CD14-positive monocyte (primary cell): ENCODE data around the gene PLAC1. TPM values are rescaled to one million over a fixed set of nuclear protein-coding genes. Genes with fewer than 3 reads are reported as not detected.

Experiments
- DNase-seq, 3 donors: peaks; one replicate each; pipeline ENCODE4 v3.0.0-alpha.2; 2011 to 2022
- H2AFZ ChIP-seq: 2 replicates; pipeline ENCODE4 v1.6.0; 2012; ENCODE audit warnings: mild to moderate bottlenecking, low read depth, low read length, inconsistent platforms; ENCODE audit not compliant: insufficient read depth, poor library complexity, severe bottlenecking
- H3K27ac ChIP-seq, 2 donors: 1 replicate in 1 of 2; 2 replicates in 1 of 2; pipeline ENCODE4 v1.5.1; 2012 to 2013; ENCODE audit warnings: low read length in 2 of 2, control low read depth in 1 of 2, inconsistent platforms in 1 of 2, low read depth in 1 of 2, mild to moderate bottlenecking in 1 of 2
- H3K27me3 ChIP-seq, 2 donors: one replicate each; pipeline versions ENCODE4 v1.6.0 to v1.6.1; 2011 to 2013; ENCODE audit warnings: low read length in 2 of 2; ENCODE audit not compliant: control insufficient read depth in 2 of 2, insufficient read depth in 2 of 2
- H3K36me3 ChIP-seq, 2 donors: replicated peaks in 1 of 2; 1 replicate in 1 of 2; 2 replicates in 1 of 2; pipeline versions ENCODE4 v1.5.1 to v1.6.1; 2012 to 2013; ENCODE audit warnings: low read length in 2 of 2, control low read depth in 1 of 2, inconsistent platforms in 1 of 2, mild to moderate bottlenecking in 1 of 2; ENCODE audit not compliant: insufficient read depth in 2 of 2, control insufficient read depth in 1 of 2
- H3K4me1 ChIP-seq, 2 donors: 1 replicate in 1 of 2; 2 replicates in 1 of 2; pipeline versions ENCODE4 v1.5.1 to v1.6.1; 2012 to 2013; ENCODE audit warnings: low read length in 2 of 2, control low read depth in 1 of 2, inconsistent platforms in 1 of 2, mild to moderate bottlenecking in 1 of 2, moderate library complexity in 1 of 2; ENCODE audit not compliant: insufficient read depth in 2 of 2, control insufficient read depth in 1 of 2
- H3K4me2 ChIP-seq: replicated peaks from 2 replicates; pipeline ENCODE3; 2012; ENCODE audit warnings: low read length, moderate library complexity, mild to moderate bottlenecking; ENCODE audit not compliant: poor library complexity, severe bottlenecking; ENCODE audit errors: extremely low read depth
- H3K4me3 ChIP-seq, 3 experiments: fragments of 200-600 bp in 1 of 3; sonication (generic) in 1 of 3; replicated peaks in 1 of 3; 1 replicate in 2 of 3; 2 replicates in 1 of 3; pipeline ENCODE4 v1.5.1; 2011 to 2013; ENCODE audit warnings: low read length in 3 of 3, mild to moderate bottlenecking in 3 of 3, control low read depth in 2 of 3, low read depth in 2 of 3, inconsistent platforms in 1 of 3, moderate library complexity in 1 of 3
- H3K79me2 ChIP-seq: 2 replicates; pipeline ENCODE4 v1.6.0; 2012; ENCODE audit warnings: mild to moderate bottlenecking, control low read depth, inconsistent platforms, low read length, moderate library complexity; ENCODE audit not compliant: insufficient read depth
- H3K9ac ChIP-seq: 2 replicates; pipeline ENCODE4 v1.6.0; 2017; ENCODE audit warnings: low read length, mild to moderate bottlenecking; ENCODE audit not compliant: insufficient read depth, poor library complexity, severe bottlenecking
- H3K9me3 ChIP-seq, 2 donors: replicated peaks in 1 of 2; 1 replicate in 1 of 2; 2 replicates in 1 of 2; pipeline versions ENCODE4 v1.5.1 to v1.6.1; 2012 to 2013; ENCODE audit warnings: low read length in 2 of 2, control low read depth in 1 of 2; ENCODE audit not compliant: control insufficient read depth in 1 of 2, insufficient read depth in 1 of 2
- H4K20me1 ChIP-seq: 2 replicates; pipeline ENCODE4 v1.6.0; 2012; ENCODE audit warnings: mild to moderate bottlenecking, low read length, control low read depth, moderate library complexity; ENCODE audit not compliant: insufficient read depth
- H3K27ac Mint-ChIP-seq, 7 donors: one replicate each; pipeline ENCODE4 v1.8.0; 2020; ENCODE audit warnings: mild to moderate bottlenecking in 7 of 7, mixed read lengths in 7 of 7, moderate library complexity in 6 of 7, inconsistent platforms in 2 of 7
- H3K27me3 Mint-ChIP-seq, 3 donors: one replicate each; pipeline ENCODE4 v1.8.0; 2021 to 2022; ENCODE audit warnings: low read depth in 3 of 3, mild to moderate bottlenecking in 3 of 3, mixed read lengths in 3 of 3, moderate library complexity in 3 of 3, inconsistent platforms in 1 of 3
- H3K36me3 Mint-ChIP-seq, 2 donors: one replicate each; pipeline ENCODE4 v1.8.0; 2020; ENCODE audit warnings: mixed read lengths in 2 of 2, inconsistent platforms in 1 of 2, mild to moderate bottlenecking in 1 of 2
- H3K4me1 Mint-ChIP-seq: one replicate; pipeline ENCODE4 v1.8.0; 2020; ENCODE audit warnings: mild to moderate bottlenecking, mixed read lengths
- H3K4me3 Mint-ChIP-seq, 2 donors: one replicate each; pipeline ENCODE4 v1.8.0; 2020; ENCODE audit warnings: mild to moderate bottlenecking in 2 of 2, mixed read lengths in 2 of 2, moderate library complexity in 1 of 2
- H3K9me3 Mint-ChIP-seq, 7 donors: one replicate each; pipeline ENCODE4 v1.8.0; 2020 to 2022; ENCODE audit warnings: mixed read lengths in 7 of 7, mild to moderate bottlenecking in 6 of 7, moderate library complexity in 6 of 7, inconsistent platforms in 2 of 7
- WGBS: methylation state at CpG from one replicate; pipeline ENCODE4 v1.1.5; 2013; ENCODE audit warnings: missing lambda C conversion rate; ENCODE audit not compliant: insufficient coverage; 5-methylcytosine and 5-hydroxymethylcytosine counted together
- intact Hi-C, 2 donors: fragments of 100-400 bp; cut with micrococcal nuclease; formaldehyde crosslinking; loops; one replicate each; pipeline versions ENCODE4 v1.15.0 to v1.15.1; 2023
- polyA plus RNA-seq, 3 donors: library from polyadenylated mRNA; depleted of rRNA in 1 of 3; unstranded in 2 of 3; stranded (reverse) in 1 of 3; fragments of 300-500 nt in 2 of 3; fragments of >200 nt in 1 of 3; fragmentation: Illumina TruSeq in 2 of 3; gene quantifications; 1 replicate in 2 of 3; 2 replicates in 1 of 3; pipeline ENCODE4 v1.2.3, GENCODE V29; 2012 to 2021
- TF ChIP-seq, protein P1 (sequence below): fragments of 200-600 bp; IDR thresholded peaks from one replicate; pipeline ENCODE4 v1.8.0; 2022; ENCODE audit warnings: antibody characterized with exemption, mild to moderate bottlenecking

PLAC1 gene
- polyA plus RNA-seq, 3 donors = not detected

DNA sequence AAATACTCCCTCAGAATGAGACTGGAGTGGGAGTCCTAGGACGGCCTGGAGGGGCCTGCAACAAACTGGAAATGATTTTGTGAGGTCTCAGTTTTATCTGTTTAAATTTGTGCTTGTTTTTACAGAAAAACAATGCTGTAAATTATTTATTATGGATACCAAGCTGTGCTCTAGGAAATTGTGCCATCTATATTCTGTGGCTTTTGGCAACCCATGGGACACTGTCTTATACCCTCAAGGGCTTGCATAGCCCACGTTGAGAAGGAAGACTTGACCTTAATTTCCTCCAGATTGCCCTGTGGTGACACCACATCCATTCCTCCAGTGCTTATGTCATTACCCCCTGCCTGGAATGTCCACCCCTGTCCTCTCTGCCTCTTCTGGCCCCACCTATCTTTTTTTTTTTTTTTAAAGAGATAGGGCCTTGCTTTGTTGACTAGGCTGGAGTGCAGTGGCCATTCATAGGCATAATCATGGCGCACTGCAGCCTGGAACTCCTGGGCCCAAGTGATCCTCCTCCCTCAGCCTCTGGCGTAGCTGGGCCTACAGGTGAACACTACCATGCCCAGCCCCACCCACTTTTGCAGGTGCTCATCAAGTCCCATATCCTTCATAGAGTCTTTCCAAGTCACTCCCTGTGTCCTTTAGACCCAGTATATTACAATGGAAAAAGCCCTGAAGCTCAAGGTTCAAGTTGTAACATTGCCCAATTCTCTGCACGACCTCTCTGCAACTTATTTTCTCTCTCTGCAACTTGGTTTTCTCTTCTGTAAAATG lies 120.9 kb downstream of the PLAC1 start:
- no peaks in the 10 kb centered on the region for H3K36me3 Mint-ChIP-seq
- WGBS = 0% methylated on average over 1 of the region's 5 CpGs
- no peak for DNase-seq
- no peak overlapping the region for H3K4me3 Mint-ChIP-seq
- intact Hi-C loops = no loop called here
- Histone ChIP-seq H3K27me3 (no peaks in the 10 kb centered on the region), H3K9ac (no peak overlapping the region), H3K36me3 (no peaks in the 10 kb centered on the region), H2AFZ (no peak overlapping the region), H3K79me2 (no peaks in the 10 kb centered on the region), H3K9me3 (no peaks in the 10 kb centered on the region), H3K4me2 (no peak overlapping the region), H4K20me1 (no peaks in the 10 kb centered on the region), H3K27ac (no peak overlapping the region), H3K4me1 (no peaks in the 10 kb centered on the region), H3K4me3 (no peak overlapping the region)
- H3K4me1 Mint-ChIP-seq = peaks cover 4% of the 10 kb centered on the region
- no peak overlapping the region for H3K27ac Mint-ChIP-seq
- peaks cover 0 to 11% (median 5%) of the 10 kb centered on the region in 3 donors for H3K27me3 Mint-ChIP-seq
- TF ChIP-seq, protein P1, sequence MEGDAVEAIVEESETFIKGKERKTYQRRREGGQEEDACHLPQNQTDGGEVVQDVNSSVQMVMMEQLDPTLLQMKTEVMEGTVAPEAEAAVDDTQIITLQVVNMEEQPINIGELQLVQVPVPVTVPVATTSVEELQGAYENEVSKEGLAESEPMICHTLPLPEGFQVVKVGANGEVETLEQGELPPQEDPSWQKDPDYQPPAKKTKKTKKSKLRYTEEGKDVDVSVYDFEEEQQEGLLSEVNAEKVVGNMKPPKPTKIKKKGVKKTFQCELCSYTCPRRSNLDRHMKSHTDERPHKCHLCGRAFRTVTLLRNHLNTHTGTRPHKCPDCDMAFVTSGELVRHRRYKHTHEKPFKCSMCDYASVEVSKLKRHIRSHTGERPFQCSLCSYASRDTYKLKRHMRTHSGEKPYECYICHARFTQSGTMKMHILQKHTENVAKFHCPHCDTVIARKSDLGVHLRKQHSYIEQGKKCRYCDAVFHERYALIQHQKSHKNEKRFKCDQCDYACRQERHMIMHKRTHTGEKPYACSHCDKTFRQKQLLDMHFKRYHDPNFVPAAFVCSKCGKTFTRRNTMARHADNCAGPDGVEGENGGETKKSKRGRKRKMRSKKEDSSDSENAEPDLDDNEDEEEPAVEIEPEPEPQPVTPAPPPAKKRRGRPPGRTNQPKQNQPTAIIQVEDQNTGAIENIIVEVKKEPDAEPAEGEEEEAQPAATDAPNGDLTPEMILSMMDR = no peak
- H3K9me3 Mint-ChIP-seq = peaks cover 0 to 5% (median 0%) of the 10 kb centered on the region in 7 donors

DNA sequence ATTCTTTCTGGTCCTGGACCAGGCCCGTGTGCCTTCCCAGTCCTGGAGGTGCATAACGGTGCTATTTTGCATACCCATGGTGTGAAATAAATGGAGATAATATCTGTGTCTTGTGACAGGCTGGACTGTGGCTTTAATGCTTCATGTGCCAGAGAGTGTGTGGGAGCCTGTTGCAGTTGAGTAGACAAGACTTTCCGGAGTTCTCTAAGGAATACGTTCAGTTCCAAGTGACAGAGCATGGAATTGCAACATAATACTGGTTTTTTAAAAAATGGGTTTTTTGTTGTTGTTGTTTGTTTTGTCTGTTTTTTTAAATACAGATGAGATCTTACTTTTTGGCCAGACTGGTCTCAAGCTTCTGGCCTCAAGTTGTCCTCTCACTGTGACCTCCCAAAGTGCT lies 124.3 kb downstream of the PLAC1 start:
- Mint-ChIP-seq H3K27ac (no peak overlapping the region), H3K27me3 (peaks cover 0 to 10% (median 5%) of the 10 kb centered on the region in 3 donors), H3K36me3 (no peaks in the 10 kb centered on the region), H3K4me3 (no peak overlapping the region), H3K9me3 (peaks cover 0 to 9% (median 0%) of the 10 kb centered on the region in 7 donors), H3K4me1 (peaks cover 2% of the 10 kb centered on the region)
- Histone ChIP-seq H3K27ac (no peak overlapping the region), H3K9ac (no peak overlapping the region), H3K9me3 (no peaks in the 10 kb centered on the region), H3K4me2 (no peak overlapping the region), H3K79me2 (no peaks in the 10 kb centered on the region), H3K4me3 (no peak overlapping the region), H3K36me3 (no peaks in the 10 kb centered on the region), H2AFZ (no peak overlapping the region), H3K27me3 (no peaks in the 10 kb centered on the region), H3K4me1 (no peaks in the 10 kb centered on the region), H4K20me1 (no peaks in the 10 kb centered on the region)
- intact Hi-C loops = no loop called here
- WGBS = 89% methylated on average over 3 of the region's 4 CpGs
- DNase-seq = no peak
- TF ChIP-seq, protein P1 = no peak
